Mesenteric fat pad (tissue), 1 donor: ENCODE results near the gene NID2. TPM values are rescaled to one million over a fixed set of nuclear protein-coding genes. Genes with fewer than 3 reads are reported as not detected.

ENCODE experiments used
- DNase-seq: peaks from one replicate; pipeline ENCODE4 v3.0.0-alpha.2; 2020; ENCODE audit warnings: low spot score
- long read RNA-seq: library from polyadenylated mRNA; unstranded; transcript quantifications from one replicate; pipeline ENCODE4 v2.0.0, GENCODE V29; 2020
- total RNA-seq: library from RNA; stranded (reverse); fragmentation: NEBNext Ultra II Directional; extraction: Animal tissue kit (Norgen Biotek cat#: 25700); gene quantifications from one replicate; pipeline ENCODE4 v1.2.1, GENCODE V29; 2021
- donor health status: DM: yes; HTN: yes; CAD: no.

Gene NID2, protein sequence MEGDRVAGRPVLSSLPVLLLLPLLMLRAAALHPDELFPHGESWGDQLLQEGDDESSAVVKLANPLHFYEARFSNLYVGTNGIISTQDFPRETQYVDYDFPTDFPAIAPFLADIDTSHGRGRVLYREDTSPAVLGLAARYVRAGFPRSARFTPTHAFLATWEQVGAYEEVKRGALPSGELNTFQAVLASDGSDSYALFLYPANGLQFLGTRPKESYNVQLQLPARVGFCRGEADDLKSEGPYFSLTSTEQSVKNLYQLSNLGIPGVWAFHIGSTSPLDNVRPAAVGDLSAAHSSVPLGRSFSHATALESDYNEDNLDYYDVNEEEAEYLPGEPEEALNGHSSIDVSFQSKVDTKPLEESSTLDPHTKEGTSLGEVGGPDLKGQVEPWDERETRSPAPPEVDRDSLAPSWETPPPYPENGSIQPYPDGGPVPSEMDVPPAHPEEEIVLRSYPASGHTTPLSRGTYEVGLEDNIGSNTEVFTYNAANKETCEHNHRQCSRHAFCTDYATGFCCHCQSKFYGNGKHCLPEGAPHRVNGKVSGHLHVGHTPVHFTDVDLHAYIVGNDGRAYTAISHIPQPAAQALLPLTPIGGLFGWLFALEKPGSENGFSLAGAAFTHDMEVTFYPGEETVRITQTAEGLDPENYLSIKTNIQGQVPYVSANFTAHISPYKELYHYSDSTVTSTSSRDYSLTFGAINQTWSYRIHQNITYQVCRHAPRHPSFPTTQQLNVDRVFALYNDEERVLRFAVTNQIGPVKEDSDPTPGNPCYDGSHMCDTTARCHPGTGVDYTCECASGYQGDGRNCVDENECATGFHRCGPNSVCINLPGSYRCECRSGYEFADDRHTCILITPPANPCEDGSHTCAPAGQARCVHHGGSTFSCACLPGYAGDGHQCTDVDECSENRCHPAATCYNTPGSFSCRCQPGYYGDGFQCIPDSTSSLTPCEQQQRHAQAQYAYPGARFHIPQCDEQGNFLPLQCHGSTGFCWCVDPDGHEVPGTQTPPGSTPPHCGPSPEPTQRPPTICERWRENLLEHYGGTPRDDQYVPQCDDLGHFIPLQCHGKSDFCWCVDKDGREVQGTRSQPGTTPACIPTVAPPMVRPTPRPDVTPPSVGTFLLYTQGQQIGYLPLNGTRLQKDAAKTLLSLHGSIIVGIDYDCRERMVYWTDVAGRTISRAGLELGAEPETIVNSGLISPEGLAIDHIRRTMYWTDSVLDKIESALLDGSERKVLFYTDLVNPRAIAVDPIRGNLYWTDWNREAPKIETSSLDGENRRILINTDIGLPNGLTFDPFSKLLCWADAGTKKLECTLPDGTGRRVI (N-terminal part only)
- 66.2 TPM for total RNA-seq
- long read RNA-seq, full-length matches to known transcripts: 1 of 36 reads
- long read RNA-seq, partial matches to known transcripts: 25 of 36 reads
- long read RNA-seq, other reads (novel, unspliced or antisense): 10 of 36 reads

DNA sequence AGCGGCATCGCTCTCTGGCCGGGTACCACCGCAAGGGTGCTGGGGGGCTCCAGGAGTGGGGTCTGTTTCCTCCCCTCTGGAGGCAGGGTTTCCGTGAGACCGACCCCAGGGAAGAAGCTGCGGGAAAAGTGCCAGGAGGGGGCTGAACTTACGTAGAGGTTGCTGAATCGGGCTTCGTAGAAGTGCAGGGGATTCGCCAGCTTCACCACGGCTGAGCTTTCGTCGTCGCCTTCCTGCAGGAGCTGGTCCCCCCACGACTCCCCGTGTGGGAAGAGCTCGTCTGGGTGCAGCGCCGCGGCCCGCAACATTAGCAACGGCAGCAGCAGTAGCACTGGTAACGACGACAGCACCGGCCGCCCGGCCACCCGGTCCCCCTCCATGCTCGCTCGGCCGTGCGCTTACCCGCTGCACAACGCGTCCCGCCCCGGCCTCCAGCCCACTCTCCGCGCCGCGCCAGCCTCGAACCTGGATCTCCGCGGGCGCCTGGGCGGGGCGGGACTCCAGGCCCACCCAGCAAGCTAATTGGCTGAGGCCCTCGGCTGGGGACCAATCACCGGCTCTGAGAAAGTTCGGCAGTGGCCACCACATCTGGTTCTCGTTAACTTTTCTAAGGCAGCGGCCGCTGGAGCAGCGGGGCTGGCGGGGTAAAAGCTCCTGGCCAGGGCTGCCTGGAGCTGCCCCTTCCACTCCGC, at the start of gene NID2:
Gene NID2, minus strand, starts transcription at position 445 of the 692 bp plus-strand sequence. Its CDS starts 65 bp downstream, at position 380.
- DNase-seq: peak; percentile 91

DNA sequence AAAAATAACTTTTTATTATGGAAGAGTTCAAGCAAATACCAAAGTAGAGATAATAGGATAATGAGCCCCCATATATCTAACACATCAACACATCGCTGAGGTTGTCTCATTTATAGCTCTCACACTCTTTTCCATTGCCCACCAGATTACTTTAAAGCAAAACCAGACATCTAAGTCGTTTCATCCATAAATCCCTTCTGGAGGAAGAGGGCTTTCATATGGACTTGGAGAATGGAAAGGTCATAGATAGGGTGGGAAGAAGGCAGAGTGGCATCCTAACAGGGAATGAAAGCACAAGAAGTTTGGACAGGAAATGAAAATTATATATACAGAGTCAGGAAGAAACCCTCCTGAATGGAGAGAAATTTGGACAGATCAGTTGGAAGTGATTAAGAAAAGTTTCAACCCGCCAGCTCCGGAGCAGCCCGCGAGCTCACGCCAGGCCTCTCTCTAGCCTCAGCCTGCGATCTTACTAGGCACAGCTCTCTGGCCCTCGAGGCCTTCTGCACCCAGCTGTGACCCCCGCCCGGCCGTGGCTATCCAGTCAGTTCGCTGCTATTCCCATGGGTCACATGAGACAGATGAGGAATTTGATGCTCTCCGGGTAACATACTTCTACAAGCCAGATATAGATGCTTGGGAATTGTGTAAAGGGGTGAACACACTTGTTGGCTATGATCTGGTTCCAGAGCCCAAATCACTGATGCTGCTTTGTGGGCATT, 48.4 kb upstream of the NID2 start:
- DNase-seq: no peak

DNA sequence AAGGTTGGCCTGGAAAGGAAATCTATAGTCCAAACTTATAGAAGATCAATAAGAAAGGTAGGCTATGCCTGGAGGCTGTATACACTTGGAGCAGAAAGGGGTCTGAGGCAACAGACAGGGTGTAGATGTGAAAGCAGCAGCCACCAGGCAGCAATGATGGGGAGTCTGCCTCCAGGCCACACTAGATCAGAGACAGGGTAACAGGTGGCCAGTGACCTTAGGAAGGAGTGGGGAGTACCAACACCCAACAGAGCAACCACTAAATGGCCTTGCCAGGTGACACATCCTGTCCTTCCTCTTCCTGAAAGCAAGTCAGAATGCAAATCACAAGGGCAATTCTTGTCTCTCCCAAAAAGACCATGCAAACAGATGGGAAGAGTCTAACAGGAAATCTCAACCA, 46.4 kb upstream of the NID2 start:
- no peak for DNase-seq

DNA sequence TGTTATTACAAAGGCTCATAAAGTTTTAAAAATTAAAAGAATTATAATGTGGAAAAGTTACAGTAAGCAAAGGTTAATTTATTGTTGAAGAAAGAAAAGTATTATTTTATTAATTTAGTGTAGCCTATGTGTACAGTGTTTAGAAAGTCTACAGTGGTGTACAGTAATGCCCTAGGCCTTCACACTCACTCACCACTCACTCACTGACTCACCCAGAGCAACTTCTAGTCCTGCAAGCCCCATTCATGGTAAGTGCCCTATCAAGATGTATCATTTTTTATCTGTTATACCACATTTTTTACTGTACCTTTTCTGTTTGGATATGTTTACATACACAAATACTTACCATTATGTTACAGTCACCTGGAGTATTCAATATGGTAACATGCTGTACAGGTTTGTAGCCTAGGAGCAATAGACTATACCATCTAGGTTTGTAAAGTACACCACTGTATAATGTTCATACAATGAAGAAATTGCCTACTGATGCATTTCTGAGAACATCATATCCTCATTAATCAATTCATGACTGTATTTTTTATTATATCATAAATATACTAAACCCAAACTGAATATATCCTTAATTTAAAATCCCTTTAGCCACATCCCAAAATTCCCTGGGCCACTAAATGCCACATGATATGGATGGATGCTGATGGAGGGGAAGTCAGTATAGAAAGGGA, 43.6 kb upstream of the NID2 start:
- DNase-seq: no peak

DNA sequence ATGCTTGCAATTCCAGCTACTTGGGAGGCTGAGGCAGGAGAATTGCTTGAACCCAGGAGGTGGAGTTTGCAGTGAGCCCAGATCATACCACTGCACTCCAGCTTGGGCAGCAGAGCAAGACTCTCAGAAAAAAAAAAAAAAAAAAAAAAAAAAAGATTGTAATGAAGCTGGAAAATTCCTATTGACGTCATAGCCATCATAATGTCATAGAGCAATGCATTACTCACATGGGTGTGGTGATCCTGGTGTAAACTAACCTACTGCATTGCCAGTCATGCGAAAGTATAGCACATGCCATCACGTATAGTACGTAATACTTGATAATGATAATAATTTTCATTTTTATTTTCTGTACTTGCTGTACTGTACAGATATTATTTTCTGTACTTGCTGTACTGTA, 42.7 kb upstream of the NID2 start:
- DNase-seq: no peak

DNA sequence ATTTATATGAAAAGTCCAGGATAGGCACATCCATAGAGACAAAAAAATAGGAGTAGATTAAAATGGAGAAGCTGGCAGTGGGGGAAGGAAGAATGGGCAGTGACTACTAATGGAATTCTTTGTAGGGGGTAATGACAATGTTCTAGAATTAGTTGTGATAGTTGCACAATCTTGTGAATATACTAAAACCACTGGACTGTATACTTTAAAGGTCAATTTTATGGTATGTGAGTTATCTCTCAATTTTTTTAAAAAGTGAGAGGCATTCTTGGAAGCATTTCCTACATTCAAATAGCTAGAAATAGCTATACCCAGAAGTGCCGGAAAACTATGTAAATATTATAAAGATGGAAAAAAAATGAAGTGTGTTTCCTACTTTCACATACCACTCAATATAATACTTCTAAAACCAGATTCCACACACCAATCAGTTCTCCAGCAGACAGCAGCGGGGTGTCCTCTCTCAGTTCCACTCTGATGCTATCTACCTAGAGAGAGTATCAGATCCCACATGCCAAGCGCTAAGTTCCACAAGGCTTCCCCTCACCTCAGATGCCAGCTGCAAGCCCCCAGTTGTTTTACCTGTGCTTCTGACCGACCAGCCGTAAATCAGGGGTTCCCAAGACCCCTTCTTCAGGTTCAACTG, 41.7 kb upstream of the NID2 start:
- DNase-seq: no peak

DNA sequence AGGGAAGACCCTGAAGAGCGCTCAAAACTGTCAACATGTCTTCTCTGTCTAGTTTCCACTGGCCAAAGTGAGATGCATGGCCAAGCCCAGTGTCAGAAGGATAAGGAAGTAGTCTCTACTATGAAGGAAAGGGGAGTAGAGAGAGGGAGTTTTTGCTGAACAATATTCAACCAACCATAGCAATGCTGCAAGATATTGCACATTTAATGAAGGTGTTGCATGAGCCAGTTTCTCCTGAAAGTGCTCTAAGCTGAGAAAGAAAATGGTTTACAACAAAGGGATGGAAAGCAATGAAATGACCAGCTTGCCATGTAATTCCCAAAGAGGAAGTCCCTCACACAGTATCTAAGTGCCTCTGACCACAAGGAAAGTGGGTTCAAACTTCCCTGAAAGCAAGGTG, 40.0 kb upstream of the NID2 start:
- DNase-seq: no peak

DNA sequence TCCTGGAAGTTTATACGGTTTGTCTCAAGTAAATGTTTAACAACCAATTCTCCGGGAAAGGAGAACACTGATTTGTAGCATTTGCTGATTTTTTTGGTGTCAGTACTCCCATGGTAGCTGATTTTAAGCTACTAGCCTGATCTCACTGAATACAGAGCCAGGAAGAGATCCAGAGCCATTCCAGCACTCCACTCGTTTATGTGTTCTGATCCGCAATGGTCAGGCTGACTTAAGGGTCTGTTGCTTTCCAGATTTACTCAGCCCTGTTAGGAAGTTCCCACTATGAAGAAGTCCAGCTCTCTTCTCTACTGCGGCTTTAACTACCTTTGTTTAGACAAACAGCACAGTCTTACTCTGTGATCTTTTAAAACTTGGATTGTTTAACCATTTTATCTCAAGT, 38.0 kb upstream of the NID2 start:
- DNase-seq: no peak

DNA sequence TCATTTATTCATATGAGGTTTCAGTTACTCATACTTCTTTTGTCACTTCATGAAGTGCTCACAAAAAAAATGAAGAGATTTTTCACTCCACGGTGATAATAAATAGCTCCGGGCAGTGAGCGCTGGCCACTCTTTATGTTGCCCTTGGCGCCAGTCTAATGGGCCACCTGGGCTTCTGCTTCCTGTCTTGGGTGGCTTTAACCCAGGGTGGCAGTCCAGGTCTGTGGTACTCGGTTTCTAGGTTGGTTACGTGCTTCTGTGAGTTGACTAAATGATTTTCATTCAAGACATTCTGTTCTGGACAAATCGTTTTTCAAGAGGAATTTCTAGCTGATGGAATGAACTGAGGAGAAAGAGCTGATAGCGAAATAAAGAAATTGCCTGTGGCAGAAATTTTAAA, 34.6 kb upstream of the NID2 start:
- no peak for DNase-seq

DNA sequence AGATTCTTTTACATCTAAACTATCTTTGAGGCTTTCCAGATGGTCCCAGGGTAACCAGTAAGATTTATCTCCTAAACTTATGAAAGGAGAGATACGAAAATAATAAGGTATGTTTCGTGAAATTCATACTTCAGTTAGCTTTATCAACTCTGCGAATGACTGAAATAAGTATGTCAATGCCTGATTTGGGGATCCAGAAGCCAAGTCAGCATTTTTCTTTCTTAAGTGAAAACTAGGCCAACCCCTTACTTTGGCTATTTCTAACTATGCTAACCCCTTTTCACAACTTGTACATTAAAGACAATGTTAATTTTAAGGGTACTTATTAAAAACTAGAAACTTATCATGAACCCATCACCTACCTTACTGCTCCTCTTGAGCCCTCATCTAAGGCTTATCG, 26.9 kb upstream of the NID2 start:
- no peak for DNase-seq

DNA sequence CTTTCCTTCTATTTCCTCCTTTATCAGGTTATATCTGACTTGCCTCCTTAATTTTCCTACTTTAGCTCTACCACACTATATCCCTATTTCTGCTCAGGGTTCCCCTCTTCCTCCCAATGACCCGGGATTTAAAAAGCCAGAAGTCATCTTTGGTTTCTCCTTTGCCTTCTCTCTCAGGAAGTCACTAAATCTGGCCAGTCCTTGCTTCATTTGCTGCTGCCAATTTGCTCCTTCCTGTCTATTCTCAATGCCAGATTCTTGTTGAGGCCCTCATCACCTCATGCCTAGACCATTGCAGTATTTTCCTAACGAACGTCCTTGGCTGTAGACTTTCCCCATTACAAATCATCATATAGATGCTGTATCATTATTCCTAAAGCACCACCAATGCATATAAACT, 26.5 kb upstream of the NID2 start:
- no peak for DNase-seq

DNA sequence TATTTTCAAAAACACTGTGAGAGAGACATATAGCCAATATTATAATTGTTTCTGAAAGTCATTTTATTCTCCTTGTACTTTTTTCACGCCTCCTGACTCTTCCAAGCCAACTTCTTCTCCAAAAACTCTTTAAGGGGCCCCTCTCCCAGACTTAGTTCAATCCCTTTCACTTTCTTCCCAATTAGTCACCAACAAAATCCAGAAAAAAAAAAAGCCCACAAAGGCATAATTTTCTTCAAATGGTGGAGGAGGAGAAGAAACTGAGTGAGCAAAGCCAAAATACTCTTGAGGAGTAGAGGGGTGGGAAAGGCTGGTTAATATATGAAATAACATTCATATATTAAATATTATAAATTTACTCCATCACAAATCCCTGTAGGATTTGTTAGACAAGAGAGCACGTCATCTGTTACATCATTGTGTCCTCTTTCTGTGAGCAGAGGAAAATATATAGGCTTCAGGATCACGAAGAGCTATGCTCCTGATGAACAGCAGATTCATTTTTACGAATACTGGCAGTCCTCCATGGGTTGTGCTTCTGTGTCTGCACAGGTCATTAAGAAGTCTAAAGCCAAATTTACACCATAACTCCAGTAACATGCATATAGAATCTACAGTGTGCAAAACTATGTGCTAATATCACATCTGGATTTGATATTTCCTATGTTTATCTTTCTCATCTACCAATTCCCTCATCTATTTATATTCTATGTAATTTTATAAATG, 25.9 kb upstream of the NID2 start:
- DNase-seq: no peak

DNA sequence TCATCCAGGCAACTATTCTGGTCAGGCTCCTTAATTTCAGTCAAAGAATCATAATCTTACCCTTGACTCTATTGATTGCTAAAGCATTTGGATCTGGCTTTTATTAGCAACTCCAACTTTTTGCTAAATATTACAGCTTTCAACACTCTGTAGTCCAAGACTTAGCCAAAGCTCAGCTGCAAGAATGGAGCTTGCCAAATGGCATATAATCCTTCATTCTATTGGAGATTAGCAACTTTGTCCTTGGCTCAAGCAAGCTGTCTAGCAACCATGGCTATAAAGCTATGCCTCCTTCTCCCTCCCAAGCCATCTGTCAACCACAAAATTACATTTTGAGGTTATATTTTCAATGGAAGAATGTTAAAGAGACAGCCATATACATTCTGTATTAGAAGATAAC, 23.1 kb upstream of the NID2 start:
- no peak for DNase-seq

DNA sequence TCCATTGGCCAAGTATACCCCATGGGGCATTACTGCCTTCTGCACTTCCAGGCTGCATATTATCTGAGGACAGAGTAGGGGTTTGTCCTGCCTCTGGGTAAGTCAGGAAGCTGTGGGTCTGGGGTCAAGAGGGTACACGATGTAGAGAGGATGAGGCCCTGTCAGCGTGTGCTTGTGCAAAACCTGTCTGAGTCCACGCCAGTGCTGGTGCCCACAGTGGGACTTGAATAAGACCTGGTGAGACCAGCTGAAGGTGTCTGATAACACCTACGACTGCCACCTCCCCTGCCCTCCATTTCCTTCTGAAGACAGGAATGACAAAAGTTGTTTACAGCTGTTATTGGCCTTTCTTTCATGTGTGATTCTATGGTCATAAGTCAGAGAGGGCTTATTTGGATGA, 22.1 kb upstream of the NID2 start:
- no peak for DNase-seq

DNA sequence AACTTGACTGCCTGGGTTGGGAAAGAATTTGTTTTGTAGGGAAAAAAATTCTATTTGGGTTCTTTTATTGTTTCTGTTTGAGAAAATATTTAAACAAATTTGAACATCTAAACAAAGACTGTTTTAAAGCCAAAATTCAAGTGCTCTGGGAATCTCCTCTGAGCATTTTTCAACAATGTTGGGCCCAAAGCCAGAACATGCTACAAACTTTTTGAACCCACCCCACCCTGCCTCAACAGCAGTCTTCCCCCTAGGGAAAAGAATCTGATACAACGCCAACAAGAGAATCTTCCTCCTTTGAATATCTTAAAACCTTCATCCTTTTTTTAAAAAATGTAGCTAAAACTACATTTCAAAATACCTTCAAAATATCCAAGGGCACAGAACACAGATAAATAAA, 20.4 kb upstream of the NID2 start:
- no peak for DNase-seq

DNA sequence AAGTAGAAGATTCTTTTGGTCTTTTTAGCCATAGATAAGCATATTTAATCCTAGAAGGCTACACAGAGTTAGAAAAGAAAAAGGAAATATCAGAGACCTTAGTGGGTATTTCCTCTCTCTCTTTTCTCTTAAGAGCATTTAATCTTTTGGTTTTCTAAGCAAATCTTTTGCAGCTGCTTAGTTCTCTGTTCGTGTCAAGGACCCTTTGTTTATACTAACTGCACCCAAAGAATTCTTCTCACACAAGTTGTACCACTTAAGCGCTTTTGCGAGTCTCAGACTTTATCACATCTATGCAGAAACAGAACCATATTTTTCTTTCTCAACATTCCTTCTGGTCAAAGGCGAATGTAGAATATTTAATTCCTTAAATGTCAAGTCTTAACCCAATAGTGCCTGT, 17.9 kb upstream of the NID2 start:
- no peak for DNase-seq

DNA sequence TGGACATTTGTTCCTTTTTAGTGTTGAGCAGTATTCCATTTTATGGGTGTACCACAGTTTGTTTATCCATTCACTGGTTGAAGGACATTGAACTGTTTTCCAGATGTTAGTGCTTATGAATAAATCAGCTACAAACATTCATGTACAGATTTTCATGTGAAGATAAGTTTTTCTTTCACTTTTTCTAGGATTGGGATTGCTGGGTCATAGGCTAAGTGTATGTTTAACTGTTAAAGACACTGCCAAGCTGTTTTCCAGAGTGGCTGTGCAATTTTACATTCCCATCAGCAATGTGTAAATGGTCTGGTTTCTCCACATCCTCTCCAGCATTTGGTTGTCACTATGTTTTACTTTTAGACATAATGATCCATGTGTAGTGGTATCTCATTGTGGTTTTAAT, 14.0 kb upstream of the NID2 start:
- no peak for DNase-seq

DNA sequence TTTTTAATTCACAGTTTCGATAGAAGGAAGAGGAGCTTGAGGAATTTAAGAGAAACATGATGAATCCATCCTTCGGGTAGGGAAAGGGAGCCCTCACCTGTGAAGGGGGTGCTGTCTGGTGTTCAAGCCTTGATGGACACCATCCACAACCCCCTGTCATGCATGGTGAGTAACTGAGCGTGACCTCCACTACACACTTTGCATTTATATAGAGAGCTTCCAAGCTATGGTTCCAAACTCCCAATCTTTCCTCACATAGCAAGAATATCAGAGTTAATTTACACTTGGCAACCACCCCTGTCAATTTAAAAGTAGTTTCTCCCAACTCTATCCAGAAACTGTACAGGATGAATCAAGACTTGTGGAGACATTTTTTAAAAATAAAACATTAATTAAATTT, 13.1 kb upstream of the NID2 start:
- no peak for DNase-seq
